Endothelial cell of umbilical vein (primary cell): ENCODE data around the gene GDA. TPM values are rescaled to one million over a fixed set of nuclear protein-coding genes. Genes with fewer than 3 reads are reported as not detected.

Experiments
- BruUV-seq: library from RNA; stranded (reverse); fragments of 400-500 nt; replicated peaks from 2 replicates; lab custom pipeline; 2021; lab: Mats Ljungman, UMichigan
- CTCF ChIA-PET: fragments of 300-600, 350-600 bp; sonication (Branson Sonifier 250); formaldehyde crosslinking; loops from one replicate; lab custom pipeline; 2021; ENCODE audit warnings: antibody characterized with exemption, inconsistent platforms; lab: Charles Lee
- POLR2A ChIA-PET: fragments of 300-600, 350-600 bp; sonication (Branson Sonifier 250); formaldehyde crosslinking; loops from one replicate; lab custom pipeline; 2021; ENCODE audit warnings: antibody characterized with exemption, inconsistent platforms; lab: Charles Lee
- DNase-seq: peaks from one replicate; pipeline ENCODE4 v3.0.0-alpha.2; 2011; ENCODE audit warnings: low read depth, low spot score
- FAIRE-seq: peaks from 2 replicates; lab custom pipeline; 2011; peaks lifted over from hg19 to GRCh38; lab: Jason Lieb, UNC
- H2AFZ ChIP-seq: 2 replicates; pipeline ENCODE4 v1.6.0; 2012; ENCODE audit warnings: low read depth, low read length, control low read depth, inconsistent platforms
- H3K27ac ChIP-seq: 2 replicates; pipeline ENCODE4 v1.5.1; 2011; ENCODE audit warnings: low read depth, mild to moderate bottlenecking, control low read depth, low read length, moderate library complexity; ENCODE audit not compliant: insufficient read depth
- H3K27me3 ChIP-seq, 2 experiments: 2 replicates each; pipeline versions ENCODE4 v1.6.0 to v1.6.1; 2011; ENCODE audit warnings: low read length in 2 of 2, mixed read lengths in 1 of 2; ENCODE audit not compliant: control insufficient read depth in 2 of 2, insufficient read depth in 2 of 2
- H3K36me3 ChIP-seq, 2 experiments: 2 replicates in 1 of 2; 3 replicates in 1 of 2; pipeline ENCODE4 v1.5.1; 2011; ENCODE audit warnings: low read length in 2 of 2, mild to moderate bottlenecking in 1 of 2, moderate library complexity in 1 of 2; ENCODE audit not compliant: control insufficient read depth in 2 of 2, insufficient read depth in 2 of 2; ENCODE audit errors: extremely low read depth in 1 of 2
- H3K4me1 ChIP-seq: 3 replicates; pipeline ENCODE4 v1.5.1; 2011; ENCODE audit warnings: mild to moderate bottlenecking, low read length; ENCODE audit not compliant: control insufficient read depth, insufficient read depth; ENCODE audit errors: extremely low read depth
- H3K4me2 ChIP-seq: 2 replicates; pipeline ENCODE4 v1.6.1; 2011; ENCODE audit warnings: low read length, control low read depth, mixed read lengths; ENCODE audit not compliant: insufficient read depth
- H3K4me3 ChIP-seq, 3 experiments: fragments of 200-600 bp in 1 of 3; sonication (generic), shearing (Covaris generic) in 1 of 3; replicated peaks in 1 of 3; 2 replicates each; pipeline ENCODE4 v1.5.1; 2011 to 2016; ENCODE audit warnings: control low read depth in 3 of 3, low read length in 3 of 3, mild to moderate bottlenecking in 2 of 3, inconsistent platforms in 1 of 3, low read depth in 1 of 3, moderate library complexity in 1 of 3; ENCODE audit not compliant: insufficient read depth in 1 of 3
- H3K79me2 ChIP-seq: 2 replicates; pipeline ENCODE4 v1.6.0; 2012; ENCODE audit warnings: low read length, inconsistent platforms; ENCODE audit not compliant: control insufficient read depth, insufficient read depth
- H3K9ac ChIP-seq: replicated peaks from 2 replicates; pipeline ENCODE3; 2011; ENCODE audit warnings: low read length, control low read depth; ENCODE audit not compliant: insufficient read depth; ENCODE audit errors: extremely low read depth
- H3K9me1 ChIP-seq: replicated peaks from 3 replicates; pipeline ENCODE4 v1.6.0; 2011; ENCODE audit warnings: mild to moderate bottlenecking, low read length; ENCODE audit not compliant: control insufficient read depth, insufficient read depth; ENCODE audit errors: extremely low read depth
- H3K9me3 ChIP-seq: replicated peaks from 2 replicates; pipeline ENCODE4 v1.5.1; 2012; ENCODE audit warnings: low read length, inconsistent platforms; ENCODE audit not compliant: control insufficient read depth, insufficient read depth
- H4K20me1 ChIP-seq: replicated peaks from 2 replicates; pipeline ENCODE3; 2011; ENCODE audit warnings: mild to moderate bottlenecking, low read length; ENCODE audit not compliant: control insufficient read depth, insufficient read depth; ENCODE audit errors: extremely low read depth
- EZH2 ChIP-seq: IDR thresholded peaks from 2 replicates; pipeline ENCODE4 v1.6.1; 2012; ENCODE audit warnings: borderline replicate concordance, low read depth, mild to moderate bottlenecking, moderate library complexity, low read length, inconsistent platforms; ENCODE audit not compliant: severe bottlenecking
- FOS ChIP-seq: IDR thresholded peaks from 2 replicates; pipeline ENCODE4 v1.6.1; 2011; ENCODE audit warnings: mild to moderate bottlenecking, low read length, moderate library complexity, borderline replicate concordance; ENCODE audit not compliant: insufficient read depth
- GATA2 ChIP-seq: IDR thresholded peaks from 2 replicates; pipeline ENCODE4 v1.7.0; 2011; ENCODE audit warnings: low read depth, mild to moderate bottlenecking, moderate library complexity, mixed read lengths, low read length; ENCODE audit not compliant: insufficient read length, insufficient read depth
- JUN ChIP-seq: IDR thresholded peaks from 2 replicates; pipeline ENCODE4 v1.6.1; 2011; ENCODE audit warnings: borderline replicate concordance, low read depth; ENCODE audit not compliant: insufficient read length, insufficient read depth
- MYC ChIP-seq: IDR thresholded peaks from one replicate; pipeline ENCODE4 v1.6.1; 2011; ENCODE audit warnings: mild to moderate bottlenecking, low read depth, low read length
- POLR2A ChIP-seq: IDR thresholded peaks from 2 replicates; pipeline ENCODE4 v1.6.1; 2012; ENCODE audit warnings: low read depth, mild to moderate bottlenecking, control low read depth, low read length
- POLR2AphosphoS5 ChIP-seq: IDR thresholded peaks from 2 replicates; pipeline ENCODE4 v1.6.1; 2012; ENCODE audit warnings: low read depth, mild to moderate bottlenecking, control low read depth, low read length, moderate library complexity; ENCODE audit not compliant: insufficient read depth
- dilution Hi-C: fragments of 300-500 bp; cut with MboI; formaldehyde crosslinking; loops from one replicate; pipeline ENCODE4 v1.15.0; 2019; ENCODE audit warnings: low sequenced_read_pairs; ENCODE audit not compliant: extremely low pct_ligation_motif_present
- intact Hi-C: fragments of 100-400 bp; cut with micrococcal nuclease; formaldehyde crosslinking; loops from one replicate; pipeline ENCODE4 v1.10.0; 2022
- polyA plus RNA-seq, 4 experiments: library from polyadenylated mRNA; depleted of rRNA in 3 of 4; stranded (reverse) in 3 of 4; unstranded in 1 of 4; fragments of >200 nt; gene quantifications; 2 replicates each; pipeline versions ENCODE4 v1.2.1 to v1.2.3, GENCODE V29; 2011 to 2012; ENCODE audit warnings: missing spikeins in 1 of 4
- total RNA-seq: library from RNA; stranded (reverse); gene quantifications from 2 replicates; pipeline ENCODE4 v1.2.3, GENCODE V29; 2021
- TF ChIP-seq, protein P1 (sequence below): IDR thresholded peaks from 2 replicates; pipeline ENCODE4 v1.6.1; 2011; ENCODE audit not compliant: insufficient read depth, insufficient read length
- TF ChIP-seq, protein P2 (sequence below), 2 donors: IDR thresholded peaks; 1 replicate in 1 of 2; 2 replicates in 1 of 2; pipeline ENCODE4 v1.5.1; 2011; ENCODE audit warnings: low read length in 2 of 2, mild to moderate bottlenecking in 2 of 2, moderate library complexity in 2 of 2, control low read depth in 1 of 2, inconsistent platforms in 1 of 2, low read depth in 1 of 2; ENCODE audit not compliant: insufficient read depth in 1 of 2; ENCODE audit errors: extremely low read depth in 1 of 2

GDA gene
- total and polyA plus RNA-seq, 2 donors (not counting 3 experiments of a cell fraction or from before 2014, with no cell fraction given): not detected

DNA sequence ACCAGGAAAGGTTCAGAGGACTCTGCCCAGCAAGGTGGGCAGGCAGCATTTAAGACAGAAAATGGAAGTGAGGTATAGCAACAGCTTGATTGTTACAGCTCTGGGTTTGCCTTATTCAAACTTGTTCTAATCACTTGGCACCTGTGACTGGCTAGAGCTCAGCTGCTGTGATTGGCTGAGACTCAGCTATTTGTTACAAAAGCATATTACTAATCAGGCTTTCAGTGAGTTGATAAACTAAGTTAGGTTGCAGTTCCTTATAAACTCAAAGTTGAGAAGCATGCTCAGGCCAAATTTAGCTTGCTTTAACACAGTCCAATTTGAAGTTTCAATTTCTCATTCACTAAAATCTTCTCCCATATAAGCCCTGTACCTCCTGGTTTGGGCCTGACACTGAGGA is 56.3 kb downstream of the GDA start:
- Histone ChIP-seq H3K9me1 (no peaks in the 10 kb centered on the region), H3K4me2 (no peak overlapping the region), H3K4me1 (no peaks in the 10 kb centered on the region), H3K36me3 (no peaks in the 10 kb centered on the region), H2AFZ (no peak overlapping the region), H3K9me3 (no peaks in the 10 kb centered on the region), H3K4me3 (no peak overlapping the region), H3K9ac (no peak overlapping the region), H3K27ac (no peak overlapping the region), H3K79me2 (no peaks in the 10 kb centered on the region), H3K27me3 (peaks cover 0 to 3% of the 10 kb centered on the region in 2 experiments), H4K20me1 (no peaks in the 10 kb centered on the region)
- ChIA-PET CTCF (interaction anchor here (0.7 to 1.8 kb wide), 5 partner anchors 13 to 617 kb away, joined by 3 to 5 read pairs (median 3); no protein-coding TSS in a partner anchor), POLR2A (no interaction called here)
- no TSS peak for BruUV-seq
- DNase-seq: no peak
- FAIRE-seq: no peak
- intact Hi-C loops (no loop called here), dilution Hi-C loops (no loop called here)
- TF ChIP-seq EZH2 (no peak), MYC (no peak), POLR2A (no peak), FOS (no peak), GATA2 (no peak), POLR2AphosphoS5 (no peak), JUN (no peak)
- TF ChIP-seq, protein P1, sequence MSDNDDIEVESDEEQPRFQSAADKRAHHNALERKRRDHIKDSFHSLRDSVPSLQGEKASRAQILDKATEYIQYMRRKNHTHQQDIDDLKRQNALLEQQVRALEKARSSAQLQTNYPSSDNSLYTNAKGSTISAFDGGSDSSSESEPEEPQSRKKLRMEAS: no peak
- TF ChIP-seq, protein P2, sequence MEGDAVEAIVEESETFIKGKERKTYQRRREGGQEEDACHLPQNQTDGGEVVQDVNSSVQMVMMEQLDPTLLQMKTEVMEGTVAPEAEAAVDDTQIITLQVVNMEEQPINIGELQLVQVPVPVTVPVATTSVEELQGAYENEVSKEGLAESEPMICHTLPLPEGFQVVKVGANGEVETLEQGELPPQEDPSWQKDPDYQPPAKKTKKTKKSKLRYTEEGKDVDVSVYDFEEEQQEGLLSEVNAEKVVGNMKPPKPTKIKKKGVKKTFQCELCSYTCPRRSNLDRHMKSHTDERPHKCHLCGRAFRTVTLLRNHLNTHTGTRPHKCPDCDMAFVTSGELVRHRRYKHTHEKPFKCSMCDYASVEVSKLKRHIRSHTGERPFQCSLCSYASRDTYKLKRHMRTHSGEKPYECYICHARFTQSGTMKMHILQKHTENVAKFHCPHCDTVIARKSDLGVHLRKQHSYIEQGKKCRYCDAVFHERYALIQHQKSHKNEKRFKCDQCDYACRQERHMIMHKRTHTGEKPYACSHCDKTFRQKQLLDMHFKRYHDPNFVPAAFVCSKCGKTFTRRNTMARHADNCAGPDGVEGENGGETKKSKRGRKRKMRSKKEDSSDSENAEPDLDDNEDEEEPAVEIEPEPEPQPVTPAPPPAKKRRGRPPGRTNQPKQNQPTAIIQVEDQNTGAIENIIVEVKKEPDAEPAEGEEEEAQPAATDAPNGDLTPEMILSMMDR (IDR thresholded peaks at IDR 0.05; ENCODE audit: extremely low read depth in 1 of 2, insufficient read depth in 1 of 2, low read depth in 1 of 2, low read length in 2 of 2): no peak
